ENCODE measurements around the gene CITED2. TPM values are rescaled to one million over a fixed set of nuclear protein-coding genes. Genes with fewer than 3 reads are reported as not detected.

The CITED2 gene
- total RNA-seq, 1 experiment from 2014 or later: 54.2 TPM

DNA sequence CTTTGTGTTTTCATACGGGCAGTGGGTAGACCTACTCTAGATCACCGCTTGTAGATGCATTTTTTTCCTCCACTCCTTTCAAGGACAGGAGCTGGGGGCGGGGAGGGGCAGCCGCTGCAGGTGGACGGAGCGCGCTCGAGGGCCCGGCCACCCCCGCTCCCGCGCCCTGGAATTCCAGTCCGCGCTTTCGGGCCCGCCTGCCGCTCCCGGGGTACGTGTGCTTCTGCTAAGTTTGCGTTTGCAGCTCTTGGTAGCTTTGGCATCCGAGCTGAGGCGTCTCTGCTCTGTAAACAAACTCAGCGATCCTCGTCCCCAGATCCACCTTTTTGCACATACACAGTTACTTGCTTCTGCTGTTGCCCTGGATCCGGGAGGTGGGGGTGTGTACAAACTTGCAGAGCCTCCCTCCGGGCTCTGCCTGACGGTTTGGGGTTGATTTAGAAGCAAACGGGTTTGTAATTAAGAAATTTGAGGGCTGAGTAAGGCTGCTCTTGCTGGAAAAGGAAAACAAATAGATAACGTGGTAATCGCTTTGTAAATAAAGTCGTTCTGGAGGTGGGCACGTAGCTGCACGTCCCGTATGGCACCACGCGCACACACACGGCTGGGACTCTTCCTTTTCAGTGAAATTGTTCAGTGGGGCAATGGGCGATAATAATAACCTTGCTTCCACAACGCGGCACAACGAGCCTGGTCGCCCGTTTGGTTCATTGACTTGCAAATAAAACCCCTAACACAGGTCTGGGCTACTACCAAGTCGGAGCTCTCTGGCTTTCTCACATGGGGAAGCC lies 973 bp upstream of the CITED2 start:
- intact Hi-C loops (cut with micrococcal nuclease): loop anchor here (1.0 to 10.0 kb wide), 12 partner anchors 189 to 1469 kb away; no protein-coding TSS in a partner anchor
- CTCF ChIA-PET: interaction anchor here (0.6 to 0.7 kb wide), 2 partner anchors 60 to 161 kb away, joined by 3 to 4 read pairs; no protein-coding TSS in a partner anchor

GRCh38 chr6:139373928-139374356 lies 506 bp downstream of the CITED2 start:
- no peaks in the 10 kb centered on the region for H3F3A ChIP-seq (ENCODE audit: low read length, unreplicated experiment)
- DNase-seq: no peak
- no peak overlapping the region for H2AFZ ChIP-seq (ENCODE audit: low read length)
- H3K4me1 ChIP-seq (ENCODE audit: insufficient read depth, low read length): peaks cover 42% of the 10 kb centered on the region
- BruUV-seq (replicated peaks): TSS peak; percentile 92
- peak overlapping the region; percentile 95 for H3K4me2 ChIP-seq (ENCODE audit: low read length)
- no peaks in the 10 kb centered on the region for H3K9me2 ChIP-seq (replicated peaks; ENCODE audit: low read length)
- CTCF ChIA-PET: interaction anchor here (0.6 kb wide), 1 partner anchor 1430 kb away, joined by 3 read pairs; no protein-coding TSS in a partner anchor
- ATAC-seq: peak; percentile 9; the same call in 1 of the 2 replicates
- intact Hi-C loops (cut with micrococcal nuclease): loop anchor here (2.0 to 10.0 kb wide), 6 partner anchors 191 to 1471 kb away; no protein-coding TSS in a partner anchor
- H4K20me1 ChIP-seq (ENCODE audit: low read length): peaks cover 18% of the 10 kb centered on the region
- H3K27me3 ChIP-seq (ENCODE audit: low read length): no peaks in the 10 kb centered on the region
- POLR2A ChIA-PET (ENCODE audit: unreplicated experiment): interaction anchor here (0.6 to 1.4 kb wide), 6 partner anchors 283 to 753 kb away, joined by 3 to 9 read pairs (median 5); no protein-coding TSS in a partner anchor
- peak overlapping the region; percentile 83 for H3K27ac ChIP-seq (ENCODE audit: low read length)
- peak overlapping the region; percentile 90 for H3K9ac ChIP-seq (ENCODE audit: low read length)
- peaks cover 7% of the 10 kb centered on the region; the same call in 1 of the 2 replicates for H3K36me3 ChIP-seq (ENCODE audit: low read depth, low read length)
- no peaks in the 10 kb centered on the region for H3K9me3 ChIP-seq (ENCODE audit: low read length)
- TF ChIP-seq EZH2 (IDR thresholded peaks at IDR 0.05; ENCODE audit: low read length, unreplicated experiment) (no peak), EZH2phosphoT487 (IDR thresholded peaks at IDR 0.05; ENCODE audit: borderline replicate concordance, low read length) (no peak), CTCF (conservative IDR thresholded peaks at IDR 0.05; ENCODE audit: low read depth, low read length) (no peak)
- H3K79me2 ChIP-seq (ENCODE audit: low read length): peaks cover 36% of the 10 kb centered on the region
- peak overlapping the region; percentile 91 for H3K4me3 ChIP-seq (ENCODE audit: low read length)

More for the DNA sequence above, 973 bp upstream of the CITED2 start:
- H3K79me2 ChIP-seq (ENCODE audit: low read length): peaks cover 36% of the 10 kb centered on the region
- peak overlapping the region; percentile 90 for H3K9ac ChIP-seq (ENCODE audit: low read length)
- H3K9me2 ChIP-seq (replicated peaks; ENCODE audit: low read length): no peaks in the 10 kb centered on the region
- ATAC-seq: peak; percentile 70
- TSS peak; percentile 89 for BruUV-seq (replicated peaks)
- peaks cover 35% of the 10 kb centered on the region for H3K4me1 ChIP-seq (ENCODE audit: insufficient read depth, low read length)
- H3K4me2 ChIP-seq (ENCODE audit: low read length): peak overlapping the region; percentile 95
- peak overlapping the region; percentile 99 for H2AFZ ChIP-seq (ENCODE audit: low read length)
- H3K9me3 ChIP-seq (ENCODE audit: low read length): no peaks in the 10 kb centered on the region
- POLR2A ChIA-PET (ENCODE audit: unreplicated experiment): interaction anchor here (0.5 to 1.4 kb wide), 4 partner anchors 162 to 1349 kb away, joined by 3 to 11 read pairs (median 3); no protein-coding TSS in a partner anchor
- H3F3A ChIP-seq (ENCODE audit: low read length, unreplicated experiment): no peaks in the 10 kb centered on the region
- H4K20me1 ChIP-seq (ENCODE audit: low read length): peaks cover 18% of the 10 kb centered on the region
- peak overlapping the region; percentile 91 for H3K4me3 ChIP-seq (ENCODE audit: low read length)
- TF ChIP-seq EZH2 (IDR thresholded peaks at IDR 0.05; ENCODE audit: low read length, unreplicated experiment): no peak
- no peak for TF ChIP-seq EZH2phosphoT487 (IDR thresholded peaks at IDR 0.05; ENCODE audit: borderline replicate concordance, low read length)
- TF ChIP-seq CTCF (conservative IDR thresholded peaks at IDR 0.05; ENCODE audit: low read depth, low read length): no peak
- H3K36me3 ChIP-seq (ENCODE audit: low read depth, low read length): peaks cover 7% of the 10 kb centered on the region; the same call in 1 of the 2 replicates
- peak overlapping the region; percentile 83 for H3K27ac ChIP-seq (ENCODE audit: low read length)
- H3K27me3 ChIP-seq (ENCODE audit: low read length): no peaks in the 10 kb centered on the region
- peak; percentile 90 for DNase-seq

All from PC-3 (cell line).